Measurements from ENCODE around the gene RBM10. TPM values are rescaled to one million over a fixed set of nuclear protein-coding genes. Genes with fewer than 3 reads are reported as not detected.

RBM10 gene
- total and polyA plus RNA-seq, 9 of the 15 experiments (the other 6 are each of a cell fraction or from before 2014, with no cell fraction given), result 1.1 to 61.7 (median 31.5) TPM

- TF ChIP-seq ZNF644 (tag; IDR thresholded peaks at IDR 0.05; ENCODE audit: low read depth) (no peak), DEAF1 (CRISPR knock-in tag; IDR thresholded peaks at IDR 0.05) (no peak), ZNF518B (CRISPR knock-in tag; IDR thresholded peaks at IDR 0.05) (no peak), HDAC8 (tag; IDR thresholded peaks at IDR 0.05) (no peak), ATF1 (CRISPR knock-in tag; IDR thresholded peaks at IDR 0.05) (no peak), ATF1 (tag; IDR thresholded peaks at IDR 0.05) (peak; percentile 77), ARID3A (IDR thresholded peaks at IDR 0.05; ENCODE audit: borderline replicate concordance, low read depth, low read length) (0 out of 2 replicates have a peak, but pooled peaks have one; percentile 18), JUNB (CRISPR knock-in tag; conservative IDR thresholded peaks at IDR 0.05) (no peak), CREB3L1 (IDR thresholded peaks at IDR 0.05; ENCODE audit: borderline replicate concordance, low read depth) (peak; percentile 88)
- TF ChIP-seq, protein P1, sequence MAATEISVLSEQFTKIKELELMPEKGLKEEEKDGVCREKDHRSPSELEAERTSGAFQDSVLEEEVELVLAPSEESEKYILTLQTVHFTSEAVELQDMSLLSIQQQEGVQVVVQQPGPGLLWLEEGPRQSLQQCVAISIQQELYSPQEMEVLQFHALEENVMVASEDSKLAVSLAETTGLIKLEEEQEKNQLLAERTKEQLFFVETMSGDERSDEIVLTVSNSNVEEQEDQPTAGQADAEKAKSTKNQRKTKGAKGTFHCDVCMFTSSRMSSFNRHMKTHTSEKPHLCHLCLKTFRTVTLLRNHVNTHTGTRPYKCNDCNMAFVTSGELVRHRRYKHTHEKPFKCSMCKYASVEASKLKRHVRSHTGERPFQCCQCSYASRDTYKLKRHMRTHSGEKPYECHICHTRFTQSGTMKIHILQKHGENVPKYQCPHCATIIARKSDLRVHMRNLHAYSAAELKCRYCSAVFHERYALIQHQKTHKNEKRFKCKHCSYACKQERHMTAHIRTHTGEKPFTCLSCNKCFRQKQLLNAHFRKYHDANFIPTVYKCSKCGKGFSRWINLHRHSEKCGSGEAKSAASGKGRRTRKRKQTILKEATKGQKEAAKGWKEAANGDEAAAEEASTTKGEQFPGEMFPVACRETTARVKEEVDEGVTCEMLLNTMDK (IDR thresholded peaks at IDR 0.05; ENCODE audit: borderline replicate concordance, insufficient read depth, low read depth, low read length, poor library complexity, severe bottlenecking), result peak; percentile 91
Measured at GRCh38 chrX:47144626-47145394, at the start of gene RBM10, which contains the start of gene NDUFB11 (continued).
